Left kidney (tissue), 8 donors: ENCODE results near the gene TFR2. TPM values are rescaled to one million over a fixed set of nuclear protein-coding genes. Genes with fewer than 3 reads are reported as not detected.

Experiments
- DNase-seq: peaks from one replicate; pipeline ENCODE4 v3.0.0-alpha.2; 2013
- long read RNA-seq, 8 donors: transcript quantifications; one replicate each; lab custom pipeline, GENCODE V29; 2026
- polyA plus RNA-seq: library from polyadenylated mRNA; unstranded; fragments of 120-200 nt; gene quantifications from one replicate; pipeline ENCODE4 v1.2.1, GENCODE V29; 2013; ENCODE audit not compliant: insufficient read length

Gene TFR2
- 0.93 TPM for polyA plus RNA-seq
- long read RNA-seq, donor 1, partial matches to known transcripts = 285 of 318 reads
- long read RNA-seq, donor 1, other reads (novel, unspliced or antisense) = 33 of 318 reads
- long read RNA-seq, donor 2 = 0 reads
- long read RNA-seq, donor 3, partial matches to known transcripts = 198 of 198 reads
- long read RNA-seq, donor 3, other reads (novel, unspliced or antisense) = 0 of 198 reads
- long read RNA-seq, donor 4 = 0 reads
- long read RNA-seq, donor 5 = 0 reads
- long read RNA-seq, donor 6 = 0 reads
- long read RNA-seq, donor 7, partial matches to known transcripts = 332 of 339 reads
- long read RNA-seq, donor 7, other reads (novel, unspliced or antisense) = 7 of 339 reads
- long read RNA-seq, donor 8 = 0 reads

DNA sequence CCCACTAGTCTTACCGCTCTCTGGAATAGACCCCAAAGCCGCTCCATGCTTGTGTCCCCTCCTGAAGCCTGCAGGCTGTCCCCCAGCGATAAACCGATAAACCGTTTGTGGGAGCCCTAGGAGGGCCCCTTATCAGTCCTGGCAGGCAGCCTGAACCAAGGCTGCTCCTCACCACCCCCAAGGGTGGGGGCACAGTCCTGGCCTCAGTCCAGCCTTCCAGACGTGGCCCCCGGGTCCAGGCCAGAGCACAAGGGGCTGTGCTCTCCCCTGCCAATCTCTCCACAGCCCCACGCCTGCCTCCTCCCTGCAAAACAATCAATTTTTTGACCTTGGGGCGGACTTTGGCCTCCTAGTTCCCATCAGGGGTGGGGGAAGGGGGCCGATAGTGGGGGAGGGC, at the start of gene TFR2:
TSS of gene TFR2 (minus strand) at position 90 of the 397 bp plus-strand sequence. CDS start at position 47, 43 bp downstream.
- DNase-seq = no peak

DNA sequence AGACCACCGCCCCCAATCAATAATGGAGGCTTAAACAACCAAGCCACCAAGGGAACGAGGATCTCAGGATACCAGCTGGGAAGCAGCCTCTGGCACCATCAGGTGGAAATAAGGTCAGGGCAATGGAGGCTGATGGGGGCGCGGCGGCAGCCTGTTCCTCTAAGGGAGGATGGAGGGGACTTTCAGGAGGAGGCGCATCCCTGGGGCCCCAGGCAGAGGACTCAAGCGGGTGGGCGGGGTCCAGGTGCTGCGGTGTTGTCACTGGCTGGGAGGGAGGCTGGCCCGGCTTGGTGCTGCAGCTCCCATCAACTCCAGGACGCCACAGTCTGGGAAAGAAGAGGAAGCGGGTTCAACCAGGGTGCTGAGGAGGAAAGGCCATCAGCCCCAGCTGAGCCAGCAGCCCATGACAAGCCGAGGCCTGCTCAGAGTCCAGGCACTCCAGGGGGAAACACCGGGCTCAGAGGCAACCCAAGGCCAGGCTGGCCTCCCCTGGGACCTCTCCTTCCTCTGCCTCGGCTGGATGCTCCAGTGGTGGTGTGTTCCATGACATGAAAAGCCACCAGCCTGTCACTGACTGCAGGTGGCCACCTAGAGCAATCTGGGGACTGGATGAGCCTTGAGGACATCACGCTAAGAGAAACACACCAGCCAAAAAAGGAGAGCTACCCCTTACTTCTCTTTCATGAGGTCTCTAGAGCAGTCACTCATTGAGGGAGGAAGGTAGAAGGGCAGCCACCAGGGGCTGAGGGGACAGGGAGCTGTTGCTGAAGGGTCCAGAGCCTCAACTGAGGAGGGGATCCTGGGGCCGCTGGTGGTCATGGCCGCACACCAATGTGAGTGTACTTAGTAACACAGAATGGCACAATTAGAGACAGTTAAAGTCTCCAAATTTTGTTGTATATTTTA, 48.1 kb upstream of the TFR2 start:
- DNase-seq = no peak

DNA sequence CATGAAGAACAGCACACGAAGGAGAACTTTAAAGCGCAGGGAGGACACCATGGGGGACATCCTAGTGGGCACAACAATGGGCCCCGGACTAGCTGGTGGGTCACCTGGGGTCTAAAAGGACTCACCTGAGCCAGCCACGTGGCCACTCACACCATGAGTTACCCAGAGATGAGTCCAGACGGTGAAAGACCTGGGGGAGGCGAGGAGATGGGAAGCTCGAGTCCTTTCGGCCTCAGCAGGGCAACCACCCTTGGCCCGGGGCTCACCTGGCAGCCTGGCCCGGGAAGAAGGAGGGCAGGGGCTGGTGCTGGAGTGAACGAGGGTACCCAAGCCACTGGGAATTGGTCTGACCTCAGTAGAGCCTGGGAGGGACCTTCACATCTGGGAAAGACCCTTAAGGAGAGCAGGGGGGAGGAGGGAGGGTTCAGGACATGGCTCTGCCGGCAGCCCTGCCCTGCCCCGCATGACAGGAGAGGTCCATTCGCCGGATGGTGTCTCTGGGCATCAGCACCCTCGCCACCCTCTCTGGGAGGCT, 47.0 kb upstream of the TFR2 start:
- no peak for DNase-seq

DNA sequence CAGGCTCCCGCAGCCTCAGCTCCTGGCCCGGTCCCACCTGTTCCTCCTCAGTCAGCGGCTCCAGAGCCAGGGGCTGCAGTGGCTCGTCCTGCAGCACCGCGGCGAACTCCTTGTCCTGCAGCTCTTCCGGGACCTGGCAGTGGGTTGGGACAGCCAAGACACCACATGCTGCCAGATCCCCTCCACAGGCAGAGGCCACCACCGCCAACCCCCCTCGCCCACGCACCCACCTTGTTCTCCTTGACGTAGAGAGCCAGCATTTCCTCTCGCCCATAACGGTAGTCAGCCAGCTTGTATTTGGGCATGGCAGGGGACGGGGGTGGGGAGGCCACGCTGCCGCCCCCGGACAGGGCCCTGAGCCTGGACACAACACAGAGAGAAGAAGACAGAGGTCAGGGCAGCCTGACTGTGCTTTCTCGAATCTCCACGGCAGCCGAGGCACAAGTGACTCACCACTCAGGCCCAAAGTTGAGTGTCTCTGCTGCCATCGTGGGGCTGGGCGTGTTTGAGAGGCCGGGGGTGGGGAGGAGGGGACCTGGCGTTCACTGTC, 46.5 kb upstream of the TFR2 start:
- DNase-seq = no peak

DNA sequence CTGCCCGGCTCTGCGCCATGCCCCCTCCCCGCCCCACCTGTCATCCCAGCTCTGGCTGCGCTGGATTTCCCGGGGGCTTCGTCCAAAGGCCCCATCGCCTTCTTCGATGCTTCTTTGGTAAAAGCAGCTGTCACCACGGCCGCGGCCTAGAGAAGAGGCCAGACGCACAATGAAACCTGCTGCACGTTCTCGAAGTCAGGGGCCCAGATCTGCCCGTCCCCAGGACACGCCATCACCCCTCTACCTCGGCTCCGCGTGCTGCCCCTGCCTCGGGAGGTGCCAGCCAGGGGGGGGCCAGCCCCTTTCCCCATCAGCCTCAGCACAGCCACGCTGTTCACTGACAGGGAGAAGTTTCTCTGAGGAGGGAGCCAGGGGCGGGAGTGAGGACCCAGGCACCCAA, 45.9 kb upstream of the TFR2 start:
- DNase-seq = no peak

DNA sequence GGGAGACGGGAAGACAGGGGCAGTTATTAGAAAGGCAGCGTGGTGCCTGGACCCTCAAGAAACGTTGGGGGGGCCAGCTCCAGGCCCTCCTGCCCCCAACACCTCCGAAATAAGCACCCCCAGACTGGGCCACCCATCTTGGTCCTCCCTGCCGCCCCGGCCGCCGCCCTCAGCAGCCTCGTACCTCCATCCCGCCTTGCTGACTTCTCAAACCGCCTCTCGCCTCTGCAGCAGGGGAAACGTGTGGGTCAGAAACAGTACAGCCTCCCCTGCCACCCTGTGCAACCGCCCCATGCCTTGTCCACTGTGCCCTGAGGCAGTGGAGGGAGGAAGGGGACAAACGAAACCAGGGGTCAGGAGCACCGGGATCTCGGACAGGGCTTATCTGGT, 45.5 kb upstream of the TFR2 start:
- no peak for DNase-seq

DNA sequence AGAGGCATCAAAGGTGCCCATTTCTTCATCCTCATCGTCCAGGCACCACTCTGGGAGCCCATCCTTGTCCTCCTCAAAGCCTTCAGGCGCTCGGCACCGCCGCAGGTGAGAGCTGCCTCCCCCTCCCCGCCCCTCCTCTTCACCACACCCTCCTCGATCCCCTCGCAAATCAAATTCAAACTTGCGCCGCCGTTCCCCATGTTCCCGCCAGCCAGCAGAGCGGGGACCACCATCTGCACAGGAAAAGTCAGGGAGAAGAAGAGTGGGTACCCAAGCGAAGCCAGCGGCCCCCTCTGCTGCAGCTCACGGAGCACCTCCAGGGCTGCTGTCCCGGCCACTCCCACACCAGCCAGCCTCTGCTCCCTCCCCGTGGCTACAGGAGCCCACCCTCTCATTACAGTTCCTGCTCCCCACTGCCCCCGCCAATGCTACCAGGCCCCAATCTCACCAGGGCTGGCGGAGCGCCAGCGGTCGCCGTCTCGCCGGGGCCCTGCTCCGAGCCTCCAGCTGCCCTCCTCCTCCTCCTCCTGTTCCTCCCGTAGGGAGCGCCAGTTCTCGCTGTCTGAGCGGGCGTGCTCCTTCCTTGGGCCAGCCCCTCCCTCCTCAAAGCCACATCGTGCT, 45.0 kb upstream of the TFR2 start:
- no peak for DNase-seq

DNA sequence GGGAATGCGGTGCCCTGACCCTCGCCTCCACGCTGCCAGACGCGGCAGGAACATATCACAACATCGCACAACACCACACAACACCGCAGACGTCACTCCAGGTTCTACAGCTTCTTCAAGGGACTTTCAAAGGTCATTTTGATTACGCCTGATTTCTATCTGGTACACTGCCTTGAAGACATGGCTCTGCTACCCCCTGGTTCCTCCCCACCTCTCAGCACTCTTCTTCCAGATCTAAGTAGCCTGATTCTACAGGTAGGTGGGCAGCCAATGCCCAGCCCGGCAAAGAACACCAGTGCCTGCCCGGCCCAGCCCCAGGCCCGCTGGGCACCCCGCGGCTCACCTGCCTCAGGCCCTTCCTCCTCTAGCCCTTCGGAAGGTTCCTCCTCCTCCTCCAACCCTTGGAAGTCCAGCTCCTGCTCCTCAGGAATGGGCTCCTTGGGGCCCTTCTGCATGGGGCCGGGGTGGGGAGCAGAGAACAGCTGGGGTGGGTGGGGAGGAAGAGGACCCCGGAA, 44.3 kb upstream of the TFR2 start:
- DNase-seq = no peak

DNA sequence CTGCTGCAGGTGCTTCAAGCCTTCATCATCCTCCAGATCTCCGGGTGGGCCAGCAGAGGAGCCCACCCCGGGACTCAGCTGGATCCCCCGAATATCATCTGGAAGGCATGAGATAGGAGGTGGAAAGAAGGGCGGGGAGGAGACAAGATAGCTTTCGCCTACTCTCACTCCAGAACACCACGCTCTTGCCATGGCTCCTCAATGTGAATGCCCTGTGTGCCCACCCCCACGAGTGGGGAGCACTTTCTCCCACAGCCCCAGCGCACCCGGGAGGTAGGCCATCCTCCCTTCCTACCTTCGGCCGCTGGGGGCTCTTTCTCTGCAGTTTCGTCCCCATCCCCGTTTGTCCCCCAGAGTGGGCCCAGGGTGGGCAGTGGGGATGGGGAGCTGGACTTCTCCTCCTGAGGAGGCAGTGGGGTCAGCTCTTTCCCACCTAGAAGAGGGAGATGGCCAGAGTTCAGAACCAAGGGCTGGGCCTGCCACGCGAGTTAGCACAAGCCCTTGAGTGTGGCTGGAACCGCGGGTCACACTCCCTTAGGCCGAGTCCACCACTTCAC, 43.8 kb upstream of the TFR2 start:
- DNase-seq = no peak

DNA sequence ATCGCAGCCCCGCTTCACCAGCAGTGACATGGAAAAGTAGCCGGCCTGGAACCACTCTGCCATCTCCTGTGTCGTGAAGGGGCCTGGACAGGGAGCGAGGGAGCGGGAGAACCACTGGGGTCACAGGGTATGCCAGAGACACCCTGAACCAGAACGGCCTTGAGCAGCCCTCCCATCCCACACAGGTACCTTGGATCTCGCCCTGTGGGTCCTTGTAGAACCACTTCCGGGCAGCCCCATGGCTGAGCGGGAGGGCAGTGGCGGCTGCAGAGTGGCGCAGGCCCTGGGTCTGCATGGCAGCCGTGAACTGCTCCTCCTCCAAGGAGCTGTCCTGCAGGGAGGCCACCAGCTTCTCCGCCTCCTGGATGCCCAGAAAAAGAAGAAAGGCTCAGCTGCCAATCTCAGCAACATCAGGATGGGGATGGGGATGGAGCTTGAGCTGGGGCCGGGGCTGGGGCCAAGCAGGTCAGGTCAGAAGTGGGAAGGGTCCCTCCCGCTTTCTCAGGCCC, 43.2 kb upstream of the TFR2 start:
- no peak for DNase-seq

DNA sequence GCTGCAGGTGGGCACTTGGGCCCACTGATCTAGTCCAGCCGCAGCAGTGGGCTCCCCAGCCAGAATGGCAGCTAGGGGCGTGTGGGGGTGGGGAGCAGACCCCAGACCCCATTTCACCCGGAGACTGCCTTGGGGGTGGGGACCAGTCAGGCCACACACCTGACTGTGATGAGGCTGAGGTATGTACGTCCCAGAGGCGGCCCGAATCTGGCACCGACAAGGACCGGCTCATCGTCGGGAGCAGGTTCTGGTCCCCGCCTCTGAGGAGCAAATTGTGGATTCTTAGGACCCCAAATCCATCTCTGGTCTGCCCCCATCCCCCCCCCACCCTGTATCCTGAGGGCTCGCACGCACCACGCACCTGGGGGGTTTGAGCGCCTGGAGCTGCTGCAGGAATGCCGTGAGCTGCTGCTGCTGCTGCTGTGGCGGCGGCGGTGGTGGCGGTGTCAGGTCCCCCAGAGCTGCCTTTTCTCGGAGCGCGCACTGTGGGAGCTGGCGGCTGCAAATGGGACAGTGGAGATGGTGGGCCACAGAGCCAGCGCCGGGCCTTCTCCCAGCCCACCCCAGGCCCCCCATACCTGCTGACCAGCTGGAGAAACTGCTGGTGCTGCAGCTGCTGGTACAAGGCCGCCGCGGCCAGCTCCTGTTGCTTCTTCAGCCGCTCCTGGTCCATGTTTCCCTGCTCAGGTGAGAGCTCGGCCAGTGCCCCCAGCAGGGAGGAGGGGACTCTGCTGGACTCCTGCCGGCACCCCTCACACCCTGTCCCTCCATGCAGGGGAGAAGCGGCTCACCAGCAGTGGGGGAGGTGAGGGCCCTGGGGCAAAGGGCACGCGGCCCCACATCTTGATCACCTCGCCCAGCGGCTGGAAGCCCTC, 42.5 kb upstream of the TFR2 start:
- no peak for DNase-seq

DNA sequence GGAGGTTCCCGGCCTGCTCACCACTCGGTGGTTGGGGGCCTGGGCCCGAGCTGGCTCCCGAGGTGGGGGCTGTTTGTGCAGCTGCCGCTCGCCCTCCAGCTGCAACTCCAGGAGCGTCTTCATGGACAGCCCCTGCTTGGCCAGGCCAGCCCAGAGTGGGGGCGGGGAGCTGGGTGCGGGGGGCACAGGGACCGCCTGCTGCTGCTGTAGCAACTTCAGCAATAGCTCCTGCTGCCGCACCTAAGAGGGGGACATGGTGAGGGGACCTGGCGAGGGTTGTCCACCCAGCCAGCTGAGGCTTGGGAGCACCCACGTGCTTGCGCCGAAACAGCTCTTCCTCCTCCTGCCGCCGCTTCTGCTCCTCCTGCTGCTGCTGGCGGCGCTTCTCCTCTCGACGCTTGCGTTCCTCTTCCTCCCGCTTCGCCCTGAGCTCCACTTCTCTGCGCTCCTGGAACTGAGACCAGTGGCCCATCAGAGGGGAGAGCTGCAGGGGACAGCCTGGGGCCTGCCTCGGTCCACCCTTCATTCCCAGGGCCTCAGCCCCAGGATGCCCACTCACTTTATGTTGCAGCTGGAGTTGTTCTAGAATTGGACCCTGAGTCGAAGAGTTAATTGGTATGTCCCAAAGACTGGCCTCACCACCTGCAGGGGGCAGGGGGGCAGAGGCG, 41.8 kb upstream of the TFR2 start:
- DNase-seq = no peak

DNA sequence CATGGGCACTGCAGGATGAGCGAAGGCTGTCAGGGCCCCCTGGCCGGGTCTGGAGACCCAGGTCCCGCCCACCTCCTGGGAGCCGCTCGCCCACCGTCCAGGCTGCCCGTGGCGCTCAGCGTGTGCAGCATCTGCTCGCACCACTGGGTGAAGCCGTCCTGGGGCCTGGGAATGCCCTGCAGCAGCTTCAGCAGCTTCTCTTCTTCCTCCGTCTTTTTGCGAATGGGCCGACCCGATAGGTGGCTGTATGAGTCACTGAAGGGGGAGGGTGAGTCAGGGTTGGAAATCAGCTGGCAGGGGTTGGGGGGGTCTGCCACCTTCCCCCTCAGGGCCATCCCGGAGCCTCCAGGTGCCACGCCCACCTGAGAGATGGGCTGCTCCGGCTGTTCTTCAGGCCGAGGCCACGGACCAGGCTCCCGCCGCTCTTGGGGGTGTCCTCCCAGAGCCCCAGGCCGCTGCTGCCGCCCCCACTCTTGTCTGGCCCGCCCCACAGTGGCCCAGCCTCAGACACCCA, 40.9 kb upstream of the TFR2 start:
- DNase-seq = no peak

DNA sequence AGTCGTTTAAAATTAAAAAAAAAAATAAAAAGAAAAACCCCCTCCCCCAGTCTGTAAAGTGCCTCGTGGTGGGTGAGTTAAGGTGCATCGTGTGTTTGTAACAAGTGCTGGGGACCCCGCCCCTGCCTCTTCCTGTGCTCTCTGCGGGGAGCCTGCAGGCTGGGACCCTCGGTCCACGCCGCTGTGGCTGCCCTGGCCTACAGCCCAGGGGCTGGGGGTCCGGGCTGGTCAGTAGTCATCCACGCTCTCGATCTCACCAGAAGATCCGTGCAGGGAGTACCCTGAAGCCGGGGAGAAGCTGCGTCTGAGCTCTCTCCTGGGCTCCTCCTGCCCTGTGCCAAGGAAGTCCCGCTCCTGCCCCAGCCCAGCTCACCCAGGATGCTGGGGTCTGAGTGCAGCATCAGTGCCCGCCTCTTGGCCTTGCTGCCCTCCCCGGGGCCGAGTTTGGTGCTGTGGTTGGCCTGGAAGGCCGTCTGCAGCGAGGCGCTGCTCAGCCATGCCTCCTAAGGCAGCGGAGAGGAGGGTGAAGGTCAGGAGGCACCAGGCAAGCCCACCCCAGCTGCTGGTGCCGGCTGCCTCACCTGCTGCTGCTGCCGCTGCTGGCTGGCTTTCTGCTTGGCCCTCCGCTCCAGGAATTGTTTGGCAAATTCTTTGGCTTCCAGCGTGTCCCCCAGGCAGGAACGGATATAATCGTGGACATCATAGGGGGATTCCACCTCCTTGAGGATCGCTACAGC, 40.3 kb upstream of the TFR2 start:
- no peak for DNase-seq

DNA sequence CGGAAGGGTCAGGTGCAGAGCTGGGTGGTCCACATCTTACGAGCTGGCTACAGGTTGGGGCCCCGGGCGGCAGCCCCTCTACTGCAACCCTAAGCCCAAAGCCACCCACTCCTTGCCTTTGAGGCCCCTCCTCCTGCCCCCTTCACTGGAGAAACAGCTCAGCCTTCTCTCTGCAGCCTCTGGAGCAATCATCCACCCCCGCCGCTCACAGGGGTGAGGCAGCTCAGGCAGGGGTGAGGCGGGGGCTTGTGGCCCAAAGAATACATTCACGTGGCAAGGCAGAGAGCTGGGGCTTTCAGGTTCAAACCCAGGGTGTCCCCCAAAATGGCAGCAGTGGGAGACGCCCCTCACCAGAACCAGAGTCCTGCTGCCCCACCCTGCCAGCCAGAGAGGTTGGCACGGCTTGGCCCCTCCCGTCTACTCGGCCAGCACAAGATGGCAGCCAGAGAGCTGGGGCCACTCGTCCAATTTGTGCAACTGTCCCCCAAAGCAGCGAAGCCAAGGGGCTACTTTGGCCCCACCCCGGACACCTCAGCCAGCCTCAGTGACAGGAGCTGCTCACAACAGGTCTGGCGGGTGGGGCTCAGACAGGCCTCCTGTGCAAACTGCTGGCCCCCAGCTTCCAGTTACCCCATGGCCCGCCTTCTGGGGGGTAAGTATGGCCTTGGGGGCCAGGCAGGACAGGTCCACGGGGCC, 39.4 kb upstream of the TFR2 start:
- DNase-seq = no peak

DNA sequence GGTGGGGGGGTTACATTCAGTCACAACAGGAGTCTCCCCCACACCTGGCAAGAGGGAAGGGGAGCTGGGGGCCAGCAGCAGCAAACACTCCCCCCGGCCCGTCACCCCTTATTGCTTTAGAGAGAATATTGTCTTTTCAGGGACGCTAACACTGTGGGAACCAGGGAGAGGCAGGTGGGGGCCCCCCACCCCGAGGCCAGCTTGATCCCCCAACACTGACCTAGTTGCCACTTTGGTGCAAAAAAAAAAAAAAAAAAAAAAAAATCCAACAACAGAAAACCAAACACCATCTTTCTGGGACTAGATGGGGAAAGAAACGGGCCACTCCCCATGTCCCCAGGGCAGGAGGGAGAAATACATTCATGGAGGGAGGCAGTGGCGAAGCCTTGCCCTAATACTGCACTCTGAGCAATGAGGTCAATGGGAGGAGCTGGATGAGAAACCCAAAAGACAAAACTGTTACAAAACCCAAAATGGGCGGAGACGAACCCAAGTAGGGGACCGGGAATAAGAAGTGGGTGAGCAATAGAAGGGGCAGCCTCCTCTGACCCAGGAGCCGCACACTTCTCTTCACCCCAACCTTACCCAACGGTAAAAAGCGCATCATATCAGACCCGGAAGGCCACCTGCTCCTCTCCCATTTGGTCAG, 38.7 kb upstream of the TFR2 start:
- no peak for DNase-seq

DNA sequence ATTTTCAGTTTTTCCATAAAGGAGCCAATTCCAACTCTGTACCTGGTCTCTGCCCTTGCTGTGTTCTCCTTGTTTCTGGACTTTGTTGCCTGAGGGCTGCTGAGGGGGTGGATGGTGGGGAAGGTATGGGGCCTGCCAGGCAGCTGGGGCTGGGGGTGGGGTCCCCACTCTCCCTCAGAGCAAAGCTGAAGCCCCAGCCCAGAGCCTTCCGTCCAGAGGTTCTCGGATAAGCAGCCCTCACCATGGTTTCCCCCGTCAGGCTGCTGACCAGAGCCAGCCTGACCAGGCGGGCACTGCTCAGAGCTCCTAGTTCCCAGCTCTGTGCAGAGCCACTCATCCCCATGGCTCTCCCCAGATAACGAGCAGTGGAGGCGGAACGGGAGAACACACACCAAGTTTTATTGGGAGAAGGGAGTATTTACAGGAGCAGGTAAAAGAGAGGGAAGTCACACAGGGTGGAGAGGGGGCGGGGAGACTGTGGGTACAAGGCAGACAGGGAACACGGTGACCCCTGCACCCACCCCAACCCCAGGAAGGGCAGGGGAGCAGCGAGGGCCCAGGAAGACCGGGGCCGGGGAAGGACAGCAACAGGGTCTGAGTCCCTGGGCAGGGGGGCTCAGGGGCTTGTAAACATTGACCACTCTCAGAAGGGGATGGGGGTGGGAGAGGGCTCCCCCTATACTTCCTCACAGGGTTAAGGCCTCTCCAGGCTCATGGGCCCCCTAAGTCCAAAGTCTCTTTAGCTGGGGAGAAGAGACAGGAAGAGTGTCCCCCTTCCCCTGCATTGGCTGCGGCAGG, 38.0 kb upstream of the TFR2 start:
- no peak for DNase-seq
